ENCODE results near the gene OIP5.
"Not testable (repeated sequence)": the region's sequence is repeated elsewhere in the genome, so short reads cannot be mapped to it uniquely, and the experiment has no call there.

Gene OIP5

GRCh38 chr15:41301139-41301538 lies 31.3 kb downstream of the OIP5 start:
- DNase-seq, result not testable (repeated sequence)

GRCh38 chr15:41292521-41292920 lies 39.9 kb downstream of the OIP5 start:
- DNase-seq, result no peak

- no peak for DNase-seq
Measured at GRCh38 chr15:41291065-41291631, 41.2 kb downstream of the OIP5 start.

- no peak for DNase-seq
Measured at GRCh38 chr15:41289953-41290352, 42.4 kb downstream of the OIP5 start.

GRCh38 chr15:41288464-41288863 lies 43.9 kb downstream of the OIP5 start:
- no peak for DNase-seq

GRCh38 chr15:41286665-41287333 lies 45.6 kb downstream of the OIP5 start:
- no peak for DNase-seq

- DNase-seq, result no peak
Measured at GRCh38 chr15:41285285-41285684, 47.1 kb downstream of the OIP5 start.

- DNase-seq, result no peak
Measured at GRCh38 chr15:41284427-41285177, 47.8 kb downstream of the OIP5 start.

GRCh38 chr15:41283653-41284426 lies 48.6 kb downstream of the OIP5 start:
- DNase-seq, result peak; percentile 93

- not testable (repeated sequence) for DNase-seq
Measured at GRCh38 chr15:41282980-41283652, 49.3 kb downstream of the OIP5 start.

- DNase-seq, result not testable (repeated sequence)
Measured at GRCh38 chr15:41282436-41282835, 50.0 kb downstream of the OIP5 start.

GRCh38 chr15:41281236-41281635 lies 51.2 kb downstream of the OIP5 start:
- peak; percentile 11 for DNase-seq

- DNase-seq, result no peak
Measured at GRCh38 chr15:41279535-41280283, 52.7 kb downstream of the OIP5 start.

GRCh38 chr15:41278319-41278718 lies 54.1 kb downstream of the OIP5 start:
- DNase-seq, result no peak

GRCh38 chr15:41276831-41277230 lies 55.6 kb downstream of the OIP5 start:
- DNase-seq, result no peak

GRCh38 chr15:41269887-41270286 lies 62.5 kb downstream of the OIP5 start:
- DNase-seq, result no peak

- no peak for DNase-seq
Measured at GRCh38 chr15:41263891-41264351, 68.5 kb downstream of the OIP5 start.

GRCh38 chr15:41262571-41262970 lies 69.8 kb downstream of the OIP5 start:
- no peak for DNase-seq

- not testable (repeated sequence) for DNase-seq
Measured at GRCh38 chr15:41260924-41261323, 71.5 kb downstream of the OIP5 start.

- DNase-seq, result no peak
Measured at GRCh38 chr15:41259546-41260189, 72.7 kb downstream of the OIP5 start.
